ENCODE measurements around the gene CD2AP.
A peak's percentile ranks its signal among the peaks of the same experiment; 100 is the strongest.

The CD2AP gene

DNA sequence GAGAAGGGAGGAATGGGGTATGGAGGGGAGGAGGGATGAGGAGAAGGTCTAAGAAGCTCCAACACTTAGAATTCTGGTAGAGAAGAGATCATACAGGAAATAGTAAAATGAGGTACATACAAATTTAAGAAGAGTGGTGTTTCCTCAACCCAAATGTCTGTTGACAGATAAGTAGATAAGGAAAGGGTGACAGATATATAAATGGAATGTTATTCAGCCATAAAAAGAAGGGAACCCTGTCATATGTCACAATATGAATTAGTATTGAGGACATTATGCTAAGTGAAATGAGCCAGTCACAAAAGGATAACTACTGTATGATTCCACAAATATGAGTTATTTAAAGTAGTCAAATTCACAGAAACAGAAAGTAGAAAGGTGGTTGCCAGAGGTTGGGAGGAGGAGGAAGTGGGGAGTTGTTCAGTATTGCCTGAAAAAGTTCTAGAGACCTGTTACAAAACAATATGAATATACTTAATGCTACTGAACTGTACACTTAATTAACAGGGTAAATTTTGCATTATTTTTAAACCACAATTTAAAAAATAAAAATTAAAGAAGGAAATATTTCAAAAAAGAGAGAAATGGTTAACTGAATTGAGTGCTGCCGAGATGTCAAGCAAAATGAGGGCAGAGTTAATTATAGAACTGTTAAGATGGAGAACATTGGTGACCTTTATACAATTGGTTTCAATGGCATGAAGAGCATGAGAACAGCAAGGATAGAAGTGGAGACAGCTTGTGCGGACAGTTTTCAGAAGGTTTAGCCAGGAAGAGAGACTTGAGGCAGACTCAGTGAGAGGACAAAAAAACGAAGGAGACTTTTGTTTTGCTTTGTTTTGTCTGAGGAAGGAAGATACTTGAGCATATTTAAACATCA is 173.2 kb downstream of the CD2AP start:
- in situ Hi-C loops (cut with HindIII; ENCODE audit: low sequenced_read_pairs), result no loop called here
- TF ChIP-seq, protein P1, sequence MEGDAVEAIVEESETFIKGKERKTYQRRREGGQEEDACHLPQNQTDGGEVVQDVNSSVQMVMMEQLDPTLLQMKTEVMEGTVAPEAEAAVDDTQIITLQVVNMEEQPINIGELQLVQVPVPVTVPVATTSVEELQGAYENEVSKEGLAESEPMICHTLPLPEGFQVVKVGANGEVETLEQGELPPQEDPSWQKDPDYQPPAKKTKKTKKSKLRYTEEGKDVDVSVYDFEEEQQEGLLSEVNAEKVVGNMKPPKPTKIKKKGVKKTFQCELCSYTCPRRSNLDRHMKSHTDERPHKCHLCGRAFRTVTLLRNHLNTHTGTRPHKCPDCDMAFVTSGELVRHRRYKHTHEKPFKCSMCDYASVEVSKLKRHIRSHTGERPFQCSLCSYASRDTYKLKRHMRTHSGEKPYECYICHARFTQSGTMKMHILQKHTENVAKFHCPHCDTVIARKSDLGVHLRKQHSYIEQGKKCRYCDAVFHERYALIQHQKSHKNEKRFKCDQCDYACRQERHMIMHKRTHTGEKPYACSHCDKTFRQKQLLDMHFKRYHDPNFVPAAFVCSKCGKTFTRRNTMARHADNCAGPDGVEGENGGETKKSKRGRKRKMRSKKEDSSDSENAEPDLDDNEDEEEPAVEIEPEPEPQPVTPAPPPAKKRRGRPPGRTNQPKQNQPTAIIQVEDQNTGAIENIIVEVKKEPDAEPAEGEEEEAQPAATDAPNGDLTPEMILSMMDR (IDR thresholded peaks at IDR 0.05; ENCODE audit: low read depth, low read length, missing control alignments), result no peak
- H3K4me3 ChIP-seq (ENCODE audit: low read depth, low read length), result no peak overlapping the region
- no peak for DNase-seq (ENCODE audit: low read depth)

DNA sequence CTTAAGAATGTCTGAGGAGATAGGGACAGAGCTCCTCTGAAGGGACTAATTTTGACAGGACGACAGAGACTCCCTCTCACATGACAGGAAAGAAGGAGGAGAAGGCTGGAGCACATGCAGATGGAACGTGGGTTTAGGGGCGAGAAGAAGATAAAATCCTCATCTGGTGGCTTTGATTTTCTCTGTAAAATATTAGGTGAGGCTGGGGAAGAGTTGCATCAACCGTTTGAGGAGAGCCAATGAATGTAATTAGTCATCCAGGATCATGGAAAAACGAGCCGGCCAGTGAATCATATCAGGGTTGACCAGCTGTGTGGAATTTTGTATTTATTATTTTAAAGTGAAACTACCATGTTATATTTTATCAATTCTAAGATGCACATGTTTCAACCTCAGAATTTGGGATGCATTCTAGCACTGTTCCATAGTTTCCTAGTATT is 173.9 kb downstream of the CD2AP start:
- peak; percentile 40 for DNase-seq (ENCODE audit: low read depth)
- TF ChIP-seq, protein P1 (IDR thresholded peaks at IDR 0.05; ENCODE audit: low read depth, low read length, missing control alignments), result no peak
- in situ Hi-C loops (cut with HindIII; ENCODE audit: low sequenced_read_pairs), result no loop called here
- H3K4me3 ChIP-seq (ENCODE audit: low read depth, low read length), result no peak overlapping the region

DNA sequence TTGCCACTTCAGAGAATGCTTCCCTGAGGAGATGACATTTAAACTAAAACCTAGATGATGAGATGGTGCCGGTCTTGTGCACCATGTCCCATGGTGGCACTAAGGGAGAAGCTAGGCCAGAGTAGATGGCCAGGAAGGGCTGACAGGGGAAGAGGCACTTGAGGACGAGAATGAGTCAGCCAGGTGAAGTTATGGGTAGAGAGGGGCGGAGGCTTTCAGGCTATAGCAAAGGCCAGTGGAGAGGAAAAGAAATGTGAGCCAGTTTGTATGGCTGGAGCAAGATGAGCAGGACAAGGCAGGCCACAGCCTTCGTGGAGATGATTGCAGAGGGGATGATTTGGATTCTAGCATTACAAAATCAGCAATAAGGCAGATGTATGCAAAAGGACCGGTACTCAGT is 176.1 kb downstream of the CD2AP start:
- DNase-seq (ENCODE audit: low read depth), result no peak
- in situ Hi-C loops (cut with HindIII; ENCODE audit: low sequenced_read_pairs), result no loop called here
- TF ChIP-seq, protein P1 (IDR thresholded peaks at IDR 0.05; ENCODE audit: low read depth, low read length, missing control alignments), result no peak
- no peak overlapping the region for H3K4me3 ChIP-seq (ENCODE audit: low read depth, low read length)

DNA sequence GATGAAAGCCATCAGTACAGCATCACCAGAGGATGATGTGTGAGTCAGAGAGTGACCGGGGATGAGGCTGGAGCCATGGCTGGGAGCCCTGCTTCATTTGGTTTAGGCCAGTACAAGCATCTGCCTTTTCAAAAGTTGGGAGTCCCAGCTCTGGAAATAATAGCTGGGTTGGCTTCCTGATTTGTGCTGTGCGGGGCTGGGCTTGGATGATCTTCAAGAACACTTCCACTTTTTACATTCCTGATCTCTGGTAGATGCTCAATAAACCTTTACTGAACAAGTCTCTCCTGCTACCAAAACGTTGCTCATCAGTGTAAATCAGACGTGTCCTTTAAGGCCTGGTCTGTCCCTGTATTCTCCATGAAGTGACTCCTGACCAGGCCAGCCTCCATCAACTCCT is 176.7 kb downstream of the CD2AP start:
- H3K4me3 ChIP-seq (ENCODE audit: low read depth, low read length), result no peak overlapping the region
- no peak for DNase-seq (ENCODE audit: low read depth)
- in situ Hi-C loops (cut with HindIII; ENCODE audit: low sequenced_read_pairs), result no loop called here
- TF ChIP-seq, protein P1 (IDR thresholded peaks at IDR 0.05; ENCODE audit: low read depth, low read length, missing control alignments), result no peak

DNA sequence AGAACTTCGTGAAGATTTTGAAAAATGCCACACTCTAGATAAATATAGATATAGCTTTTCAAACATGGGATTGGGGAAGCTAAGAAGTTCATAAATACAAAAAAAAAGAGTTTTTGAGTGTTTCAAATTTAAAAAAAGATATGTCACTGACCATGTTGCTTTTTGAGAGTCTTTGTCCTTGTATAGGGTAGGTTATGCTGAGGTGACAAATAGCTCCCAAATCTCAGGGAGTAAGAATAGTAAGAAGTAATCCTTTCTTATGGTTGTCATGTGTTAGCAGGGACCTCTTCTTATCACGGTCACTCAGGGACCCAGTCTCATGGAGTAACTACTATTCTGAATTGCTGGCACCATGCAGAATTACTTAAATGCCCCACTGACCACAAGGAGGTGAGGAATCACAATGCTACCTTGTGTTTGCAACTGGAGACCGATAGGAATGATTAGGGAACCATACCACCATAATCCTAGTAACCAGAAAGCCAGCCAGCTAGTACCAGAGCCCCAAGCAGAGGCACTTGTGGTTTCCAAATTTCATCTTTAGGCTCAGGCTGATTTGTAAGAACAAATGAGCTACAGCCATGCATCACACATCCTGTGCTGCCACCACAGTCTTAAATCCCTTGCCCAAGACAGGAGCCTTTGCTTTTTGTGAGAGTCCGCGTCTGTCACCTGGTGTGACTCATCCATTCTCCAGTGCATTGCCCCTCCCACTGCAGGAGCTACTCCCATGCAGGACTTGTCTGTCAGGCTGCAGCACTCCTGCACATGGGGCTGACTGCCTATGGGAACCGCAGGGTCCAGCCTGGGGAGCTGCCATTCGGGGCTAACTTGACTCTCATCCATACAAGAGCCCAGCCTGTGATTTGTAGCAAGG is 178.4 kb downstream of the CD2AP start:
- TF ChIP-seq, protein P1 (IDR thresholded peaks at IDR 0.05; ENCODE audit: low read depth, low read length, missing control alignments), result no peak
- H3K4me3 ChIP-seq (ENCODE audit: low read depth, low read length), result no peak overlapping the region
- in situ Hi-C loops (cut with HindIII; ENCODE audit: low sequenced_read_pairs), result no loop called here
- DNase-seq (ENCODE audit: low read depth), result no peak

DNA sequence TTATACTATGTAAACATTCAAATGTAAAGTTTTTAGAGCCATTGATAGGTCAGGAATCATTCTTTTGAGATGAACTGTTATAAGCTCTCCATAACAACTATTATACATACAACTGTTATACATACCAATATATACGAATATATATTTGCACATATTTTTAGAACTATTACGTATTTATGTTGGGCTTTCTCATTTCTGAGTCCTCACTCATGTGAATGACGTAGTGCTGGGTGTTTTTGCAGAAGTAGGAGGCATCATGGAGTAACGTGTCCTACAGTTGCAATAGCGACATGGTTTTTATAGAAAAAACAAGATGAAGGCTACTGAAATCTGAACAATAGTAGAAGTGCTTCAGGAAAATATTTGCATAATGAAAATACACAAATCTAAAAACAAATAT is 184.4 kb downstream of the CD2AP start:
- no peak for DNase-seq (ENCODE audit: low read depth)
- H3K4me3 ChIP-seq (ENCODE audit: low read depth, low read length), result no peak overlapping the region
- in situ Hi-C loops (cut with HindIII; ENCODE audit: low sequenced_read_pairs), result no loop called here
- TF ChIP-seq, protein P1 (IDR thresholded peaks at IDR 0.05; ENCODE audit: low read depth, low read length, missing control alignments), result no peak

All from astrocyte of the cerebellum (primary cell).